ENCODE results near the gene PEF1.

DNA sequence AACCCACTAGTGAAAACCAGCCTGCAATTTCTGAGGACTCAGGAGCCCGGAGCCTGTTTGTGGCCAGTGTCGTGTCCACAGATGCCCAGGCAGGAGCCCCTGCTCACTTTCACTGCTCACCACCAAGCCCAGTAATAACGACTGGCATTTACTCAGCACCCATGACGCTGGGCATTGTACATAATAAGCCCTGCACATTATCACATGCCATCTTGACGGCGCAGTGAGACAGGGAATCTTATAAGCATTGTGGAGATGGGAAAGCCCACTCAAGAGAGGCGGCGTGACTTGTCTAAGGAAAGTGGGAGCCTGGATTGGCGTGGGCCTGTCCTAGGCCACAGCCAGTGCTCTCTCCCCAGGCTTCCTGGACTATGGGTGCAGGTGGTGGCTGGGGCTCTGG lies 28.8 kb upstream of the PEF1 start:
- TF ChIP-seq, protein P1, sequence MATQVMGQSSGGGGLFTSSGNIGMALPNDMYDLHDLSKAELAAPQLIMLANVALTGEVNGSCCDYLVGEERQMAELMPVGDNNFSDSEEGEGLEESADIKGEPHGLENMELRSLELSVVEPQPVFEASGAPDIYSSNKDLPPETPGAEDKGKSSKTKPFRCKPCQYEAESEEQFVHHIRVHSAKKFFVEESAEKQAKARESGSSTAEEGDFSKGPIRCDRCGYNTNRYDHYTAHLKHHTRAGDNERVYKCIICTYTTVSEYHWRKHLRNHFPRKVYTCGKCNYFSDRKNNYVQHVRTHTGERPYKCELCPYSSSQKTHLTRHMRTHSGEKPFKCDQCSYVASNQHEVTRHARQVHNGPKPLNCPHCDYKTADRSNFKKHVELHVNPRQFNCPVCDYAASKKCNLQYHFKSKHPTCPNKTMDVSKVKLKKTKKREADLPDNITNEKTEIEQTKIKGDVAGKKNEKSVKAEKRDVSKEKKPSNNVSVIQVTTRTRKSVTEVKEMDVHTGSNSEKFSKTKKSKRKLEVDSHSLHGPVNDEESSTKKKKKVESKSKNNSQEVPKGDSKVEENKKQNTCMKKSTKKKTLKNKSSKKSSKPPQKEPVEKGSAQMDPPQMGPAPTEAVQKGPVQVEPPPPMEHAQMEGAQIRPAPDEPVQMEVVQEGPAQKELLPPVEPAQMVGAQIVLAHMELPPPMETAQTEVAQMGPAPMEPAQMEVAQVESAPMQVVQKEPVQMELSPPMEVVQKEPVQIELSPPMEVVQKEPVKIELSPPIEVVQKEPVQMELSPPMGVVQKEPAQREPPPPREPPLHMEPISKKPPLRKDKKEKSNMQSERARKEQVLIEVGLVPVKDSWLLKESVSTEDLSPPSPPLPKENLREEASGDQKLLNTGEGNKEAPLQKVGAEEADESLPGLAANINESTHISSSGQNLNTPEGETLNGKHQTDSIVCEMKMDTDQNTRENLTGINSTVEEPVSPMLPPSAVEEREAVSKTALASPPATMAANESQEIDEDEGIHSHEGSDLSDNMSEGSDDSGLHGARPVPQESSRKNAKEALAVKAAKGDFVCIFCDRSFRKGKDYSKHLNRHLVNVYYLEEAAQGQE (IDR thresholded peaks at IDR 0.05; ENCODE audit: unreplicated experiment) = no peak
- TF ChIP-seq, protein P2, sequence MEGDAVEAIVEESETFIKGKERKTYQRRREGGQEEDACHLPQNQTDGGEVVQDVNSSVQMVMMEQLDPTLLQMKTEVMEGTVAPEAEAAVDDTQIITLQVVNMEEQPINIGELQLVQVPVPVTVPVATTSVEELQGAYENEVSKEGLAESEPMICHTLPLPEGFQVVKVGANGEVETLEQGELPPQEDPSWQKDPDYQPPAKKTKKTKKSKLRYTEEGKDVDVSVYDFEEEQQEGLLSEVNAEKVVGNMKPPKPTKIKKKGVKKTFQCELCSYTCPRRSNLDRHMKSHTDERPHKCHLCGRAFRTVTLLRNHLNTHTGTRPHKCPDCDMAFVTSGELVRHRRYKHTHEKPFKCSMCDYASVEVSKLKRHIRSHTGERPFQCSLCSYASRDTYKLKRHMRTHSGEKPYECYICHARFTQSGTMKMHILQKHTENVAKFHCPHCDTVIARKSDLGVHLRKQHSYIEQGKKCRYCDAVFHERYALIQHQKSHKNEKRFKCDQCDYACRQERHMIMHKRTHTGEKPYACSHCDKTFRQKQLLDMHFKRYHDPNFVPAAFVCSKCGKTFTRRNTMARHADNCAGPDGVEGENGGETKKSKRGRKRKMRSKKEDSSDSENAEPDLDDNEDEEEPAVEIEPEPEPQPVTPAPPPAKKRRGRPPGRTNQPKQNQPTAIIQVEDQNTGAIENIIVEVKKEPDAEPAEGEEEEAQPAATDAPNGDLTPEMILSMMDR (conservative IDR thresholded peaks at IDR 0.05; ENCODE audit: low read depth in 2 of 2) = no peak
- TF ChIP-seq EZH2phosphoT487 (IDR thresholded peaks at IDR 0.05; ENCODE audit: unreplicated experiment) = no peak
- no peak for TF ChIP-seq POLR2AphosphoS5 (IDR thresholded peaks at IDR 0.05; ENCODE audit: low read depth)
- TF ChIP-seq JUNB (IDR thresholded peaks at IDR 0.05; ENCODE audit: unreplicated experiment) = no peak
- TF ChIP-seq, protein P3, sequence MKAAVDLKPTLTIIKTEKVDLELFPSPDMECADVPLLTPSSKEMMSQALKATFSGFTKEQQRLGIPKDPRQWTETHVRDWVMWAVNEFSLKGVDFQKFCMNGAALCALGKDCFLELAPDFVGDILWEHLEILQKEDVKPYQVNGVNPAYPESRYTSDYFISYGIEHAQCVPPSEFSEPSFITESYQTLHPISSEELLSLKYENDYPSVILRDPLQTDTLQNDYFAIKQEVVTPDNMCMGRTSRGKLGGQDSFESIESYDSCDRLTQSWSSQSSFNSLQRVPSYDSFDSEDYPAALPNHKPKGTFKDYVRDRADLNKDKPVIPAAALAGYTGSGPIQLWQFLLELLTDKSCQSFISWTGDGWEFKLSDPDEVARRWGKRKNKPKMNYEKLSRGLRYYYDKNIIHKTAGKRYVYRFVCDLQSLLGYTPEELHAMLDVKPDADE (IDR thresholded peaks at IDR 0.05) = no peak
- TF ChIP-seq CREB1 (CRISPR knock-in tag; IDR thresholded peaks at IDR 0.05; ENCODE audit: low read depth) = no peak

Measured in GM23338 (cell line).